Astrocyte (in vitro differentiated cells and primary cell): ENCODE data around the gene CIB1. TPM values are rescaled to one million over a fixed set of nuclear protein-coding genes. Genes with fewer than 3 reads are reported as not detected.

Source experiments
- DNase-seq: peaks from one replicate; pipeline ENCODE4 v3.0.0-alpha.2; 2010; ENCODE audit warnings: low read depth
- FAIRE-seq: peaks from 2 replicates; lab custom pipeline; 2011; peaks lifted over from hg19 to GRCh38; lab: Jason Lieb, UNC
- H2AFZ ChIP-seq: 2 replicates; pipeline ENCODE4 v1.6.0; 2012; ENCODE audit warnings: low read depth, low read length, inconsistent platforms
- H3K27ac ChIP-seq: 2 replicates; pipeline ENCODE4 v1.5.1; 2011; ENCODE audit warnings: low read depth, low read length, inconsistent platforms
- H3K27me3 ChIP-seq: 2 replicates; pipeline ENCODE4 v1.6.0; 2011; ENCODE audit warnings: low read length, inconsistent platforms; ENCODE audit not compliant: insufficient read depth
- H3K36me3 ChIP-seq: 2 replicates; pipeline ENCODE4 v1.5.1; 2011; ENCODE audit warnings: low read length, inconsistent platforms; ENCODE audit not compliant: insufficient read depth
- H3K4me1 ChIP-seq: 2 replicates; pipeline ENCODE4 v1.5.1; 2011; ENCODE audit warnings: low read length, inconsistent platforms; ENCODE audit not compliant: insufficient read depth
- H3K4me2 ChIP-seq: 2 replicates; pipeline ENCODE4 v1.6.0; 2012; ENCODE audit warnings: low read length, inconsistent platforms
- H3K4me3 ChIP-seq: 2 replicates; pipeline ENCODE4 v1.5.1; 2011; ENCODE audit warnings: low read depth, mild to moderate bottlenecking, low read length, inconsistent platforms; ENCODE audit not compliant: insufficient read depth
- H3K79me2 ChIP-seq: 2 replicates; pipeline ENCODE4 v1.6.0; 2012; ENCODE audit warnings: mild to moderate bottlenecking, low read length, inconsistent platforms; ENCODE audit not compliant: insufficient read depth
- H3K9ac ChIP-seq: 2 replicates; pipeline ENCODE4 v1.6.0; 2012; ENCODE audit warnings: mild to moderate bottlenecking, low read length, inconsistent platforms
- H3K9me3 ChIP-seq: 2 replicates; pipeline ENCODE4 v1.5.1; 2012; ENCODE audit warnings: low read depth, mild to moderate bottlenecking, low read length, inconsistent platforms; ENCODE audit not compliant: insufficient read depth
- H4K20me1 ChIP-seq: 2 replicates; pipeline ENCODE4 v1.6.0; 2012; ENCODE audit warnings: low read length, inconsistent platforms; ENCODE audit not compliant: insufficient read depth
- H3K27ac Mint-ChIP-seq: one replicate; pipeline ENCODE4 v1.8.0; 2021; ENCODE audit warnings: mild to moderate bottlenecking, mixed read lengths; ENCODE audit not compliant: unreplicated experiment
- H3K27me3 Mint-ChIP-seq: one replicate; pipeline ENCODE4 v1.8.0; 2021; ENCODE audit warnings: low read depth, mixed read lengths; ENCODE audit not compliant: unreplicated experiment
- H3K36me3 Mint-ChIP-seq: one replicate; pipeline ENCODE4 v1.8.0; 2021; ENCODE audit warnings: low read depth, mixed read lengths; ENCODE audit not compliant: unreplicated experiment
- H3K4me1 Mint-ChIP-seq: one replicate; pipeline ENCODE4 v1.8.0; 2021; ENCODE audit warnings: low read depth, mixed read lengths; ENCODE audit not compliant: unreplicated experiment
- H3K4me3 Mint-ChIP-seq: one replicate; pipeline ENCODE4 v1.8.0; 2021; ENCODE audit warnings: mild to moderate bottlenecking, moderate library complexity, mixed read lengths; ENCODE audit not compliant: unreplicated experiment
- H3K9me3 Mint-ChIP-seq: one replicate; pipeline ENCODE4 v1.8.0; 2021; ENCODE audit warnings: mild to moderate bottlenecking, mixed read lengths; ENCODE audit not compliant: unreplicated experiment
- EZH2 ChIP-seq: IDR thresholded peaks from 2 replicates; pipeline ENCODE4 v1.6.1; 2012; ENCODE audit warnings: mild to moderate bottlenecking, low read length, inconsistent platforms; ENCODE audit not compliant: insufficient read depth
- total RNA-seq: library from RNA; stranded (reverse); gene quantifications from 2 replicates; pipeline ENCODE4 v1.2.1, GENCODE V29; 2021
- TF ChIP-seq, protein P1 (sequence below): IDR thresholded peaks from 2 replicates; pipeline ENCODE4 v1.5.1; 2011; ENCODE audit warnings: low read depth, mild to moderate bottlenecking, inconsistent platforms, low read length, moderate library complexity; ENCODE audit not compliant: insufficient read depth

The CIB1 gene
- total RNA-seq, 1 donor from 2014 or later: 49.6 TPM

- Histone ChIP-seq H3K27me3 (no peaks in the 10 kb centered on the region), H3K9ac (peak overlapping the region; percentile 81), H3K4me1 (peaks cover 16% of the 10 kb centered on the region), H2AFZ (peak overlapping the region; percentile 97), H3K79me2 (peaks cover 21% of the 10 kb centered on the region), H3K4me2 (peak overlapping the region; percentile 98), H3K27ac (no peak overlapping the region), H3K9me3 (no peaks in the 10 kb centered on the region), H3K36me3 (no peaks in the 10 kb centered on the region), H3K4me3 (peak overlapping the region; percentile 85), H4K20me1 (peaks cover 30% of the 10 kb centered on the region)
- Mint-ChIP-seq H3K36me3 (no peaks in the 10 kb centered on the region), H3K9me3 (no peaks in the 10 kb centered on the region), H3K27ac (peak overlapping the region; percentile 47), H3K4me3 (peak overlapping the region; percentile 85), H3K27me3 (peaks cover 11% of the 10 kb centered on the region), H3K4me1 (no peaks in the 10 kb centered on the region)
- no peak for DNase-seq
- FAIRE-seq: no peak
- TF ChIP-seq EZH2: no peak
- TF ChIP-seq, protein P1, sequence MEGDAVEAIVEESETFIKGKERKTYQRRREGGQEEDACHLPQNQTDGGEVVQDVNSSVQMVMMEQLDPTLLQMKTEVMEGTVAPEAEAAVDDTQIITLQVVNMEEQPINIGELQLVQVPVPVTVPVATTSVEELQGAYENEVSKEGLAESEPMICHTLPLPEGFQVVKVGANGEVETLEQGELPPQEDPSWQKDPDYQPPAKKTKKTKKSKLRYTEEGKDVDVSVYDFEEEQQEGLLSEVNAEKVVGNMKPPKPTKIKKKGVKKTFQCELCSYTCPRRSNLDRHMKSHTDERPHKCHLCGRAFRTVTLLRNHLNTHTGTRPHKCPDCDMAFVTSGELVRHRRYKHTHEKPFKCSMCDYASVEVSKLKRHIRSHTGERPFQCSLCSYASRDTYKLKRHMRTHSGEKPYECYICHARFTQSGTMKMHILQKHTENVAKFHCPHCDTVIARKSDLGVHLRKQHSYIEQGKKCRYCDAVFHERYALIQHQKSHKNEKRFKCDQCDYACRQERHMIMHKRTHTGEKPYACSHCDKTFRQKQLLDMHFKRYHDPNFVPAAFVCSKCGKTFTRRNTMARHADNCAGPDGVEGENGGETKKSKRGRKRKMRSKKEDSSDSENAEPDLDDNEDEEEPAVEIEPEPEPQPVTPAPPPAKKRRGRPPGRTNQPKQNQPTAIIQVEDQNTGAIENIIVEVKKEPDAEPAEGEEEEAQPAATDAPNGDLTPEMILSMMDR: no peak
These were observed 33.1 kb downstream of the CIB1 start for GRCh38 chr15:90200534-90201129.

DNA sequence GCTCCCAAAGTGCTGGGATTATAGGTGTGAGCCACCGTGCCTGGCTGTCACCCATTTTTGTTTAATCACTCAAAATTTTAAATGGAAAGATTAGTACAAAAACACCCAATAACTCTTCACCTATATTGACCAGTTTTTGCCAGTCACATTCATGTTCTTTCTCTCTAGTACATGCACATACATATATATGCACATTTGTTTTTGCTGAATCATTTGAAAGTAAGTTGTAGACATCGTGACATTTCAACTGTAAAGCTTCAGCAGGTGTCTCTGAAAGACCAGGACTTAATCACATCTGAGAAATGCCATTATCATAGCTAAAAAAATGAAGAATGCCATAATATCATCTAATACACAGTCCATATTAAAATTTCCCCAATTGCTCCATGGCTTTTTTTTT is 39.1 kb downstream of the CIB1 start:
- DNase-seq (no peak), FAIRE-seq (no peak)
- Mint-ChIP-seq H3K27me3 (peaks cover 8% of the 10 kb centered on the region), H3K9me3 (no peaks in the 10 kb centered on the region), H3K27ac (no peak overlapping the region), H3K36me3 (no peaks in the 10 kb centered on the region), H3K4me1 (no peaks in the 10 kb centered on the region), H3K4me3 (no peak overlapping the region)
- H3K4me2 ChIP-seq: no peak overlapping the region
- no peak overlapping the region for H3K4me3 ChIP-seq
- H4K20me1 ChIP-seq: no peaks in the 10 kb centered on the region
- H3K36me3 ChIP-seq: no peaks in the 10 kb centered on the region
- no peaks in the 10 kb centered on the region for H3K27me3 ChIP-seq
- TF ChIP-seq EZH2: no peak
- TF ChIP-seq, protein P1: no peak
- H3K79me2 ChIP-seq: no peaks in the 10 kb centered on the region
- no peaks in the 10 kb centered on the region for H3K4me1 ChIP-seq
- H3K9me3 ChIP-seq: no peaks in the 10 kb centered on the region
- H3K27ac ChIP-seq: no peak overlapping the region
- H3K9ac ChIP-seq: no peak overlapping the region
- no peak overlapping the region for H2AFZ ChIP-seq
